ENCODE measurements around the gene ADAMTS12. TPM values are rescaled to one million over a fixed set of nuclear protein-coding genes. Genes with fewer than 3 reads are reported as not detected.

Gene ADAMTS12
- total and polyA plus RNA-seq, 7 experiments from 2014 or later, result not detected

DNA sequence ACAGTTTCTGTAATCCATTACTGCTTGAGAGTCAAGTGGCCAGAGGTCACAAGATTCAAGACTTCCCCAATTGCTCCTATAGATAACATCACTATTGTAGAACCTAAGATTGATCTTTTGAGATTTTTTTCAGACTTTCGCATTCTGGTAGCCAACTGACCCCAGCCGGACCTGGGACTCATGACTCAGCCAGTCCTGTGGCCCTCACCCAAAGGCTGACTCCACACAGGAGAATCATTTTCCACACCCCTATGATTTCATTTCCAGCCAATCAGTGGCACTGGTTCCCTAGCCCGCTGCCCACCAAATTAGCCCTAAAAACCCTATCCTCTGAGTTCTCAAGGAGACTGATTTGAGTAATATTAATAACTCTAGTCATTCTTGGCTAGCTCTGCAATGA lies 414.8 kb downstream of the ADAMTS12 start:
- H3K27me3 ChIP-seq (ENCODE audit: control insufficient read depth in 2 of 2, insufficient read depth in 2 of 2, low read length in 2 of 2), result no peaks in the 10 kb centered on the region
- no peak for DNase-seq
- no peaks in the 10 kb centered on the region for H3K27me3 Mint-ChIP-seq
- H3K4me3 ChIP-seq (ENCODE audit: low read length), result no peak overlapping the region
- ChIA-PET POLR2A (no interaction called here), CTCF (interaction anchor here (0.9 kb wide), 1 partner anchor 458 kb away, joined by 3 read pairs; no protein-coding TSS in a partner anchor)
- H3K36me3 ChIP-seq (ENCODE audit: control insufficient read depth in 2 of 3, insufficient read depth in 3 of 3, low read length in 3 of 3), result peaks cover 0 to 23% (median 7%) of the 10 kb centered on the region in 3 experiments
- H3K9me3 ChIP-seq (ENCODE audit: control insufficient read depth in 2 of 3, low read length in 3 of 3), result no peaks in the 10 kb centered on the region
- H3K27ac ChIP-seq (ENCODE audit: low read depth, low read length), result no peak overlapping the region
- no peak for ATAC-seq
- H3K4me1 ChIP-seq (ENCODE audit: control insufficient read depth in 2 of 2, insufficient read depth in 2 of 2, low read length in 2 of 2), result no peaks in the 10 kb centered on the region
- intact Hi-C loops (cut with micrococcal nuclease), result no loop called here
- no peak overlapping the region for H3K27ac Mint-ChIP-seq
- no peak overlapping the region for H3K4me3 Mint-ChIP-seq
- no peaks in the 10 kb centered on the region for H3K4me1 Mint-ChIP-seq
- H3K9me3 Mint-ChIP-seq, result peaks cover 0 to 15% (median 0%) of the 10 kb centered on the region in 11 donors
- H3K36me3 Mint-ChIP-seq, result peaks cover 17 to 64% (median 50%) of the 10 kb centered on the region in 5 donors

DNA sequence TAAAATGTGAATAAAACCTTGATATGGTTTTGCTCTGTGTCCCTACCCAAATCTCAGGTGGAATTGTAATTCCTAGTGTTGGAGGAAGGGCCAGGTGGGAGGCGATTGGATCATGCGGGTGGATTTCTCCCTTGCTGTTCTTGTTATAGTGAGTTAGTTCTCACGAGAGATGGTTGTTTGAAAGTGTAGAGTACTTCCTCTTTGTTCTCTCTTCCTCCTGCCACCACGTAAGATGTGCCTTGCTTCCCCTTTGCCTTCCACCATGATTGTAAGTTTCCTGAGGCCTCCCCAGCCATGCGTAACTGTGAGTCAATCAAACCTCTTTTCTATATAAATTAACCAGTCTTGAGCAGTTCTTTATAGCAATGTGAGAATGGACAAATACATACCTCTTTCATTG lies 416.1 kb downstream of the ADAMTS12 start:
- Mint-ChIP-seq H3K4me3 (no peak overlapping the region), H3K36me3 (peaks cover 22 to 75% (median 58%) of the 10 kb centered on the region in 5 donors), H3K4me1 (peaks cover 0 to 1% (median 0%) of the 10 kb centered on the region in 7 donors), H3K27ac (no peak overlapping the region), H3K9me3 (peaks cover 0 to 15% (median 0%) of the 10 kb centered on the region in 11 donors), H3K27me3 (no peaks in the 10 kb centered on the region)
- Histone ChIP-seq H3K36me3 (ENCODE audit: control insufficient read depth in 2 of 3, insufficient read depth in 3 of 3, low read length in 3 of 3) (peaks cover 0 to 32% (median 7%) of the 10 kb centered on the region in 3 experiments), H3K27ac (ENCODE audit: low read depth, low read length) (no peak overlapping the region), H3K27me3 (ENCODE audit: control insufficient read depth in 2 of 2, insufficient read depth in 2 of 2, low read length in 2 of 2) (no peaks in the 10 kb centered on the region), H3K9me3 (ENCODE audit: control insufficient read depth in 2 of 3, low read length in 3 of 3) (no peaks in the 10 kb centered on the region), H3K4me3 (ENCODE audit: low read length) (no peak overlapping the region), H3K4me1 (ENCODE audit: control insufficient read depth in 2 of 2, insufficient read depth in 2 of 2, low read length in 2 of 2) (no peaks in the 10 kb centered on the region)
- CTCF ChIA-PET, result no interaction called here
- POLR2A ChIA-PET, result no interaction called here
- intact Hi-C loops (cut with micrococcal nuclease), result no loop called here
- ATAC-seq (no peak), DNase-seq (no peak)

DNA sequence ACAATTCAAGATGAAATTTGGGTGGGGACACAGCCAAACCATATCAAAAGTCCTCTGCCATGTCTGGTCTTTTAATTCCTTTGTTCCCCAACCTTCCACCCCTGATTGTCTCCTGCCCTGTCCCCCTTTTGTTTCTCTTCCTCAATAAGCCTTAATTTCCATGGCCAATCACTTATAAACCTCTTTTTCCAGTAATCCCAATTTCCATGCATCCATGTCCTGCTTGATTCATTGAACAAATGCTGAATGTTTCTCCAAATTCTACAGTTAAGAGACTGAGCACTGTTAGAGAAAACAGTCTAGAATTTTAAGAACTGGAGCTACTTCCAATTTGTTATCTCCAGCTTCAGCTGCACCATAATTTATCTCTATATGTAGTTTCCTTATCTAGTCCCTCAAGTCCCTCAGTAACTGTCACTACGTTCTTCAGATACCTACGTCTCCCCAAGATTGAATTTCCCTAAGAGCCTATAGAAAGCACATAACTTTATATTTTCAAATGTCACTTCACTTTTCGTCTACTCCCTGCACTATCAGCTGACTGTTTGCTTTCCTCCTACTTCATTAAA lies 416.8 kb downstream of the ADAMTS12 start:
- Mint-ChIP-seq H3K9me3 (peaks cover 0 to 15% (median 0%) of the 10 kb centered on the region in 11 donors), H3K27ac (no peak overlapping the region), H3K36me3 (peaks cover 22 to 82% (median 65%) of the 10 kb centered on the region in 5 donors), H3K27me3 (no peaks in the 10 kb centered on the region), H3K4me3 (no peak overlapping the region), H3K4me1 (peaks cover 0 to 1% (median 0%) of the 10 kb centered on the region in 7 donors)
- Histone ChIP-seq H3K36me3 (ENCODE audit: control insufficient read depth in 2 of 3, insufficient read depth in 3 of 3, low read length in 3 of 3) (peaks cover 0 to 39% (median 7%) of the 10 kb centered on the region in 3 experiments), H3K9me3 (ENCODE audit: control insufficient read depth in 2 of 3, low read length in 3 of 3) (no peaks in the 10 kb centered on the region), H3K4me1 (ENCODE audit: control insufficient read depth in 2 of 2, insufficient read depth in 2 of 2, low read length in 2 of 2) (no peaks in the 10 kb centered on the region), H3K27ac (ENCODE audit: low read depth, low read length) (no peak overlapping the region), H3K4me3 (ENCODE audit: low read length) (no peak overlapping the region), H3K27me3 (ENCODE audit: control insufficient read depth in 2 of 2, insufficient read depth in 2 of 2, low read length in 2 of 2) (no peaks in the 10 kb centered on the region)
- ChIA-PET CTCF (no interaction called here), POLR2A (no interaction called here)
- DNase-seq, result no peak
- intact Hi-C loops (cut with micrococcal nuclease), result no loop called here
- no peak for ATAC-seq

- ATAC-seq (no peak), DNase-seq (no peak)
- H3K4me3 Mint-ChIP-seq, result no peak overlapping the region
- Histone ChIP-seq H3K36me3 (ENCODE audit: control insufficient read depth in 2 of 3, insufficient read depth in 3 of 3, low read length in 3 of 3) (peaks cover 0 to 49% (median 7%) of the 10 kb centered on the region in 3 experiments), H3K27me3 (ENCODE audit: control insufficient read depth in 2 of 2, insufficient read depth in 2 of 2, low read length in 2 of 2) (no peaks in the 10 kb centered on the region), H3K4me3 (ENCODE audit: low read length) (no peak overlapping the region), H3K27ac (ENCODE audit: low read depth, low read length) (no peak overlapping the region), H3K4me1 (ENCODE audit: control insufficient read depth in 2 of 2, insufficient read depth in 2 of 2, low read length in 2 of 2) (no peaks in the 10 kb centered on the region), H3K9me3 (ENCODE audit: control insufficient read depth in 2 of 3, low read length in 3 of 3) (no peaks in the 10 kb centered on the region)
- H3K27me3 Mint-ChIP-seq, result no peaks in the 10 kb centered on the region
- ChIA-PET CTCF (no interaction called here), POLR2A (no interaction called here)
- H3K36me3 Mint-ChIP-seq, result peaks cover 22 to 85% (median 65%) of the 10 kb centered on the region in 5 donors
- intact Hi-C loops (cut with micrococcal nuclease), result no loop called here
- H3K27ac Mint-ChIP-seq, result no peak overlapping the region
- peaks cover 0 to 15% (median 0%) of the 10 kb centered on the region in 11 donors for H3K9me3 Mint-ChIP-seq
- peaks cover 0 to 1% (median 0%) of the 10 kb centered on the region in 7 donors for H3K4me1 Mint-ChIP-seq
These were observed 417.8 kb downstream of the ADAMTS12 start for GRCh38 chr5:33474004-33474403.

Other genes starting within 250 kb of the ADAMTS12 start
- gene RXFP3, start 44.4 kb upstream of the ADAMTS12 start, total RNA-seq, result not detected
- gene RXFP3, start 44.4 kb upstream of the ADAMTS12 start, polyA plus RNA-seq, result not detected
- under 1 TPM in 2 of 5 experiments, not detected in 3; 0.17 to 0.40 TPM for gene SLC45A2, start 92.7 kb upstream of the ADAMTS12 start, total RNA-seq
- gene SLC45A2, start 92.7 kb upstream of the ADAMTS12 start, polyA plus RNA-seq, result not detected
- gene AMACR, start 116.1 kb upstream of the ADAMTS12 start, total RNA-seq, result 1 to 10 TPM; 2.7 to 8.3 (median 7.3) TPM
- gene AMACR, start 116.1 kb upstream of the ADAMTS12 start, polyA plus RNA-seq, result 10 to 100 TPM in 1 of 2 donors, 1 to 10 TPM in 1; 8.6 to 12.0 TPM
- 1 to 10 TPM; 5.5 to 8.8 (median 6.2) TPM for gene C1QTNF3, start 151.2 kb upstream of the ADAMTS12 start, total RNA-seq
- gene C1QTNF3, start 151.2 kb upstream of the ADAMTS12 start, polyA plus RNA-seq, result under 1 TPM; 0.32 to 0.52 TPM